Measurements from ENCODE around the gene NTPCR.

Gene NTPCR

DNA sequence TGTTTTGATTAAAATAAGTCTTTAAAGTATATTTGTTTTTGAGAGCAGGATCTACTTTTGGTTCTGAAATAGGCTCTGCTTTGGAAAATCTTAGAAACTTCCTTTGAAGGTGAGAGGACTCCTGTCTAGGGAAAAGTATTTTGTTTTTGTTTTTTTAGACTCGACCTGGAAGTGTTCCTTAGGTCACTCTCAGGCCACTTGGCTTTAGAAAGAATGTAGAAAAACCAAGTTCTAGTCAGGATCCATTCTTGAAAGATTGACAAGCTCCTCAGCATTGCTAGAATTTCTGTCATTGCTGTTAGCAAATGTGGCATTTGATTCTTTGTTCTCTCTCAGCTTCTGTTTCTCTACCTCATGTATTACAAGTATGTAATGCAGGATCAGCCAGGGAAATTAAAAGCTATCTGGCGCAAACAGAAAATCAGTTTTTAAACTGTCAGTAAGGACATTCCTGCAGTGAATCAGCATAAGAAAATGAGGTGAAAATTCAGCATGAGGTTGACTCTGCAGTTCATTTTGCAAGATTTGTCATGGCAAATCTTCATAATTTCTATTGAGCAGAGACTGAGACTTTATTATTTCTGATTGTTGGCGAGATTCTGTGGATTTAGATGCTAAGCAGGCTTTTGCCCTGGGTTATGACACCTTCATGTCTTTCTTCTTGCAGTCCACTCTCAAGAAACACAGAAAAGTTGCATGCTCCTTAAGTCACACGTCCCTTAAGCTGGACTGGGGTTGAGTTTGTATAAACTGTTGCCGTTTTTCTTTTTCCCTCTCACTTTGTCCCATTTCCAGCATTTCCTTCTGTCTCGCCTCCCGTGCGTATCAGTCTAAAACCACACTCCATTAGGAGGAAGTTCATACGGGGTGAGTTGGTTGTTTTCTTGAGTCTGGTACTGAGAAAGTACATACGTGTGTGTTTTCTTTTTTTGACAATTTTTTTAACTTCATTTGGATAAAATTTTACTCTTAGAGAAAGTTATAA, 12.6 kb downstream of the NTPCR start:
- no peak for DNase-seq (ENCODE audit: low read depth)

DNA sequence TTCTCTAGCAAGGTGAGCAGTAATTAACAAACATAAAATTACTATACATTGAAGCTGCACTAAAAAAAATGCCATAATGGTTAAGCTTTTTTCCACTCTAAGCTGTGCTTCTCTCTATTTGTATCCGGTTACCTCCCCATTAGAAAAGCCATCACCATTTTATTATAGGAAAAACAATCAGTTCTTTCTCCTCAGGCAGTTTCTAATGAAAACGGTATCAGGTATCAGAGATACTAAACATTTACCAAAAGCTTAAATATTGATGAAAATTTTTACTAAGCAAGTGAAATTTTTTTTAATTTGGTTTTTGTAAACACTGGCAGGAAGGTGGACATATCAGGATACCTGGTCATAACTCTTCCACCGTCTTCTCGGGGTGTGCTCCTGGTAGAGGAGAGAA, 14.2 kb downstream of the NTPCR start:
- no peak for DNase-seq (ENCODE audit: low read depth)

DNA sequence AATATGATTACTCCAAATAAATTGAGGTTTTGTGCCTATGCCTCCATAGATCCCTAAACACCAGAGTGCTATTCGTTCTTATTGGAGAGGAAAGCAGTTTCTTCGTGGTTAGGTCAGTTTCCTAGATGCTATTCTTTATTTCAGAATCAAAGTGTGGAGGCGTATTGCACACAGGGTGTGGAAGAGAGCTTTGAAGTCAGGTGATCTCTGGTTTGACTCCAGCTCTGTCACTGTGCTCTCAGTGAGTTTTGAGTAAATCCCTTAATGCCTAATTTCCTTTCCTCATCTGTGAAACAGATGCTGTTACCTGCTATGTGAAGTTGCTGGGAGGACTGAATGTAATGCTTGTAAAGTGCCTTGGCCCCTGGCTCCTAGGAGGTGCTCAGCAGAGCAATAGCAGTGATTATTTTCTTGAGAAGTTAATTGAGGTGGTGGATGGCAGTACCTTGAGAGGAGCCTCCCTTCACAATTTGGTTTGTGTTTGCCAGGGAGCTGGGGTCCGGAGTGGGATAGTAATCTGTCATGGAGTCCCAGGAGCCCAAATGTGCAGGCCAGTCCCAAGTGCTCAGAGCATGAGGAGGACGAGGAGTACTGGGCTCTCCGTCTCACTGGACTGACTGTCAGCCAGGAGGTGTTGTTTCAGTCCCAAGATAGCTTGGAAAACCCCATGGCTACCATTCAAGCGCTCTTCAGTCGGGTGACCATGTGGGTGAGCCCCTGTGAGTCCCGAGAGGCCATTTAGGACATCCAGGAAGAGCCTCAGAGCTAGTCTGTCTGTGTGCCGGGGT, 14.9 kb downstream of the NTPCR start:
- DNase-seq (ENCODE audit: low read depth): no peak

DNA sequence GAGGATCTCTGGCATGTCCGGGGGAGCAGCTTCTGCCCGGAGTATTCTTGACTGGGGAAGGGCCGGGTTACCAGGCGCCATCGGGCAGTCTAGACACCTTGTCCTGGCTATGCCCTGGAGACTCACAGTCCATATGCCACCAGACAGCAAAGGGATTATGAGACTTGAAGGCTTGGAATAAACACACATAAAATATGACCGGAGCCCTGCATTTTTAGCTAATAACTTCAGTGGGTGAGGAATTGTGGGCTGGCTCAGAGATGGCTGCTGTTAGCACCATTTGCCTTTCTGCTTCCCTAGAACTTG, 15.5 kb downstream of the NTPCR start:
- DNase-seq (ENCODE audit: low read depth): no peak

DNA sequence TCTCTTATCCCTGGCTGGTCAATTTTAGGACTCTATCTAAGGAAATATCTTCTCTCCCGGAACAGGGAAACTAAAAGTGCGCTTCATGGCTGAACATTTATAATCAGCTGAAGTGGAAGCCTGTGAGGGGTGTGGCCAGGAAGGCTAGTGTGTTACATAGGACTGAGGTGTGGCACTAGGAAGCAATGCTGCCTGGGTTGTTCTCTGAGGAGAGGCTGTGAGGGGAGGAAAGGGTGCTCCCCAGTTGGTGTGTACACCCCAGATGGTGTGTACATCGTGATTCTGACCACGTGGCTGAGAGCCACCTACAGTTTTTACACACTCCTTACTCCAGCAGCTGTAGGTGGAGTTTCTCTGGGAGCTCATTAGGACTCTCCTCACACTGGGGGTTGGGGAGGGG, 16.3 kb downstream of the NTPCR start:
- no peak for DNase-seq (ENCODE audit: low read depth)

DNA sequence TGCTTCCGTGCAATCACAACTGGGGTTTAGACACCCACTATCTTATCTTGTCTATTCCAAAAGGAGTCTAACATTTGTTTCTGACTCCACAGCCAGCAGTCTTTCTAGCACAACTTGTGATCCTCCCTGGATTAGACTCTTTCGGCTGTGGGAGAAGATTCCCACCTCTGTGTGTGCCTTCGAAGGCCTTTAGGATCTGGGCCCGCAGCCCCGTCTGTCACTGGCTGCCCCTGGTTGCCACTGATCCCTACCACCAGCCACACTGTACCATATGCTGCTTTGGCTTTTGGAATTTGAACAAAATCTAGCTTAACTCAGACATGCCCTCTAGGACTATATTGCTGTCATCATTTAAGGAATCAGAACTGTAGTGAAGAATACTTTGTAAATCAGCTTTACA, 18.0 kb downstream of the NTPCR start:
- no peak for DNase-seq (ENCODE audit: low read depth)

DNA sequence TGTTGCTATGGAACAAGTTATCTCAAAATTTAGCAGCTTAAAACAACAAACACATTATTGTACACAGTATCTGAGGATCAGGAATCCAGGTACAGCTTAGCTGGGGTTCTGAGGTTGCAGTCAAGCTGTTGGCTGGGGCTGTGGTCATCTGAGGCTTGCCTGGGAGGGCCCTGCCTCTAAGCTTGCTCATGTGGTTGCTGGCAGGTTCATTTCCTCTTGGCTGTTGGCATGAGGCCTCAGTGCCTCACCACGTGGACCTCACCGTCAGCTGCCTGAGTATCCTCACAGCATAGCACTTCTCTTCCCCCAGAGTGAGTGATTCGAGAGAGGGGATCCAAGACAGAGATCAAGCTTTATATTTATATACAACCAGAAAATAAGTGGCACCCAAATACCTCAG, 18.6 kb downstream of the NTPCR start:
- no peak for DNase-seq (ENCODE audit: low read depth)

DNA sequence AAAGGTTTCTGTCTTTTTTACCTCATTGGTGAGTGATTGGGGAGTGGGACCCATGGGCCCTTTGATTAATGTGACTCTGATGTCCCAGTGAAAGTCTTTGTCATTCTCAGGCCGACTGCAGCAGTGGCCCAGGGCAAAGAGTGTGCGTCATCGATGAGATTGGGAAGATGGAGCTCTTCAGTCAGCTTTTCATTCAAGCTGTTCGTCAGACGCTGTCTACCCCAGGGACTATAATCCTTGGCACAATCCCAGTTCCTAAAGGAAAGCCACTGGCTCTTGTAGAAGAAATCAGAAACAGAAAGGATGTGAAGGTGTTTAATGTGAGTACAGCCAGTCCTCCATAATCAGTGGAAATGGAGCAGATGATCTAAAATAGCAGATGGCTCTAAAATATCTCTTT, 19.4 kb downstream of the NTPCR start:
- DNase-seq (ENCODE audit: low read depth): no peak

DNA sequence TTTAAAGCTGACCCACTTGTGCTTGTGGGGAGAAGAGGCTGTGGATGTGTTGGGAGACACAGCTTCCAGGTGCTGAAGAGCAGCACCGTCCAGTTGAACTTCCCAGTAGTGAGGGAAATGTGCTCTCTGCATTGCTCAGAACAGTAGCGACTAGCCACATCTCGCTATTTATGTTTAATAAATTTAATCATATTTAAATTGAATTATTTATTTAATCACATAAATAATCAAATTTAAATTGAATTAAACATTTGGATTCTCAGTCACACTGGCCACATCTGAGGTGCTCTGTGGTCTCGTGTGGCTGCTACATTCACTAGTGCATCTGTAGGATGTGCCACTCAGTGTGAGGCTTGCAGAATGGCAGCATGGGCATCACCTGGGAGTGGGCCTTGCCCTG, 20.1 kb downstream of the NTPCR start:
- no peak for DNase-seq (ENCODE audit: low read depth)

DNA sequence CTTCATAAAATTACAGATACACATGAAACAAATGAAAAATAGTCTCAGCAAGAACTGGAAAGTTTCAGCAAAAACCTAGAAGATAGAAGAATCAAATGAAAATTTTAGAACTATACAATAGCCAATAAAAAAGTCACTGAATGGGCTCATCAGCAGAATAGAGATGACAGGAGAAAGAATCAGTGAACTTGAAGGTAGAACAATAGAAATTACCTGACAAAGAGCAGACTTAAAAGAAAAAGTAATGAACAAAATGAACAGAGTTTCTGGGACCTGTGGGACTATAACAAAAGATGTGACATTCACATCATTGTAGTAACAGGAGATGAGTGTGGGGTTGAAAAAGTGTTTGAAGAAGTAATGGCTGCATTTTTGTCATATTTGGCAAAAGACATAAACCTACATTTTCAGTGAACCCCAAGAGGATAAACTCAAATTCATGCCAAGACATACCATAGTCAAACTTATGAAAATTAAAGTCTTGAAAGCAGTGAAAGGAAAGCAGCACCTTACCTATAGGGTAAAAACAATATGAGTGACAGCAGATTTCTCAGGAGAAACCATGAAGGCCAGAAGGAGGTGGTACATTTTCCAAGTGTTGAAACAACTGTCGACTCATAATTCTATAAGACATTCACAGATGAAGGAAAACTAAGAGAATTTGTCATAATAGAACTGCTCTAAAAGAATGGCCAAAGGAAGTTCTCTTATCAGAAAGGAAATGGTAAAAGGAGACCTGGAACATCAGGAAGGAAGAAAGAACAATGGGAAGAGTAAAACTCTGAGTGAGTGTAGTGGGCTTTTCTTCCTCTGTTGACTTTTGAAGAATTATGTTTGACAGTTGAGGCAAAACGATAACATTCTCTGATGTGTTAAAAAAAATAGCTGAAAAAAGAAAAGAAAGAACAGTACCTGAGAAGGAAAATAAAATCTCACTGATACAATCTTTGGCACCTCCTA, 23.5 kb downstream of the NTPCR start:
- no peak for DNase-seq (ENCODE audit: low read depth)

DNA sequence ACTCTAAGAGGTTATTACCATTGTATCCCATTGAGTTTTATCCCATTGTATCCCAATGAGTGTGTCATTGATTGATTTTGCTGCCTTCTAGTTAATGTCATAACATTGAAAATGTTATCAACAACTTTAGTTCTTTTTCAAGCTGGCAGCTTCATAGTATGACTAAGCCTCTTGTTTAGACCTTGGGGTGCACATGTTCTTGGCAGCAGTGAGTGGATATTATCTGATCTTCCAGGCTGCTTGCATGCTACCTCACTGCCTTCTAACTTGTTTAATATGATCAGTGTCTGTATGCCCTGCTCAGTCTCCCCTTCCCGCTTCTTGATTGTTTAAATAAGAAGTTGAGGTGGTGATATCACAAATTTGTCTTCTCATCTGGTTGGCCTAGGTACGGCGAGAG, 24.6 kb downstream of the NTPCR start:
- no peak for DNase-seq (ENCODE audit: low read depth)

DNA sequence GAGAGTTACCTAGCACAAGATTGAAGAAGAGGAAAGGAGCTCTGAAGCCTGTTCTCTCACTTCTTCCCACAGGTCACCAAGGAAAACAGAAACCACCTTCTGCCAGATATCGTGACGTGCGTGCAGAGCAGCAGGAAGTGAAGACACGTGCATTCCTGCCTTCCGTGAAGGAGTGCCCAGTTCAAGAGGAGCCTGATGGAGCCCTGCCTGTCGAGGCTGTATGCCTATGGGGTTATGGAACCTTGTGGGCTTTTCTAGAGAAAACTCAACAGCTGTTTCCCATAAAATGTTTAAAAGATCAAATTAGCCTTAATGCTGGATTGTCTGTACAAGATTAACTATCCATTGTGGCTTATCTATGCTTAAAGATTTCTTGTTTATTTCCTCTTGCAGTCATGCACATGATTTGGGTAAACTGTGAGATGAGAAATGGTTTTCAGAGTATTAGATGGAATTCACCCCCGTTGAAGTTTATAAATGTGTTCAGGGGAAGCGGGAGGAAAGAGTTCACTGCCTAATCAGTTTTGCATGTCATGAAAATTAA, 27.8 kb downstream of the NTPCR start:
- DNase-seq (ENCODE audit: low read depth): no peak

DNA sequence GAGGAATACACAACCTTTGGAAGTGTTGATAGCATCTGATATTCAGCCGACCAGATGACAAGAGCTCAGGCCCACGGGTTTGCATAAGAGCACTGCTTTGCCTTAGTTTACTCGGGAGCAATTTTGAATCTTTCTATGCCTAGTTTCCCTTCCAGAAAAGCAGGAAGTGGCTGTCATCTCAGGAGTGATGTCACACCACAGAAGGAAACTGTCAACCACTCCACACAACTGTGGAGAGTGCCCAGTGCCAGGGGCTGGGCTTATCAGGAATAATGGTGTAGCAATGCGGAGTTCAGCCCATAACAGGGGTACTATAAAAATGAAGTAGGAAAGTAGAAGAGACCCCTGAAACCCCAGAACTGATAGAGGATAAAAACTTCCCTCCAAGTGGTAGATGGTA, 28.4 kb downstream of the NTPCR start:
- no peak for DNase-seq (ENCODE audit: low read depth)

DNA sequence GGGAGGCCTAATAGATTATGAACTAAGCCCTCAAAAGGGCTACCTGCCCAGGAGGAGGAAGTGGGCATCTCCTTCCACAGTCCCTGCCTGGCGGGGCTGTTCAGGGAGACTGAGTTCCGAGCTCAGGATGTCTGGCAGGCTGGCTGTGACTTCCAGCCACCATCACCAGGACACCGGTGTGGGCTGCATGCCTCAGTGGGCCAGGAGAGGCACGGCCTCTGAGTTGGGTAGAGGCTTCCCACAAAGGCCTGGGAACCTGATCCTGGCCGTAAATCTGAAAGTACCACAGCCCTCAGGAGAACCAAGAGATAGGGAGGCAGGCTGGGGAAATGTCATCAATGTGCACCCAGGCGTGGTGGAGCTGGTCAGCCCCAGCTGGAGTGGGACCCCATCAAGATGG, 29.1 kb downstream of the NTPCR start:
- DNase-seq (ENCODE audit: low read depth): no peak

DNA sequence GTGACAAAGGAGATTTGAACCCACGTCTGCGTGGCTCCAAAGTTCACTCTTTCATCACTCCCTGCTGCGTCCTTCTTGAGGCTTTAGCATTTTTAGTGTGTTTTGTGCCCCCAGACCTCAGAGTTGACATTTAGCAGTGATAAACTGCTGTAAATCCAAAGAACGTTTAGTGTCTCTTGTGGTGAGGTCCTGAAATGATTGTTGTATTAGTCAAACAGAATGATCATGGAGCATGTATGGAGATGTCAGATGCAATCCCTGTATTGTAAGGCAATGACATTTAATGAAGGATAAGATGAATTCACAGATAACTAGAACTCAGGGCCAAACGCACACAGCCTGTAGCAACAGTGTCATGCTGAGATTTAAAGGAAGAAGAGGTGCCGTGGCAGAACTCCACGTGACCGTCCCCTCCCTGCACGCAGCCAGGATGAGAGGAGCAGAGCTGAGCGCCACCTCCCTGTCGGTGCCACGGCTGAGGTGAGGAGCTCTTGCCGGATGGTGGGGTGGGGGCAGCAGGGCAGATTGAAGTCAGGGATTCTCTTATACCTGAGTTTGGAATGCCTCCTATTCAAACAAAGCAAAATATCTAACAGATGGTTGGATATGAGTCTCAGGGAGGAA, 30.1 kb downstream of the NTPCR start:
- DNase-seq (ENCODE audit: low read depth): no peak

DNA sequence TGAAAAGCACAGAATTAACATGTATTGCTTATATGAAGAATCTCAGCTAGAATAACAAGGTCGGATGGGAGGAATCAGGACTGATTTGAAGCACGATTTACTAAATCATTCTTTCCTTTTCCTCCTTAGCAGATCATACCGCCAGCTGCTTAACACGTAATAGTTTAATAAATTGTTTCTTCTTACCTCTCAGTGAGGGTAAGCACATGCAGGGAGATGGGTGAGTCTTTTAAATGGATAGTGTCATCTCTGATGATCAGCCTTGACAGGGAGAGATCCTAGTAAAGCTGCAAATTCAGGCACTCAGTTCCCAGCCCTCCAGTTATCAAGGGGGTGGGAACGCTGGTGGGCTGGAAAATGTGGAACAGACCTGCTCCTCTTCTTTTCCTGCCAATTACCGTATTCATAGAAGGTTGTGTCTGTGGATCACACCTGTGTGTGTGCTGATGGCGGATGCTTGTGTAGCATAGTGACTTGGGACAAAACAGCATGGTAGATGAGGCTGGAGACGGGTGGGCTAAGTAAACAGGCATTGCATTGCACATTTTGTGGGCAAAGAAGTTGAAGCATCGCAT, 30.7 kb downstream of the NTPCR start:
- no peak for DNase-seq (ENCODE audit: low read depth)

DNA sequence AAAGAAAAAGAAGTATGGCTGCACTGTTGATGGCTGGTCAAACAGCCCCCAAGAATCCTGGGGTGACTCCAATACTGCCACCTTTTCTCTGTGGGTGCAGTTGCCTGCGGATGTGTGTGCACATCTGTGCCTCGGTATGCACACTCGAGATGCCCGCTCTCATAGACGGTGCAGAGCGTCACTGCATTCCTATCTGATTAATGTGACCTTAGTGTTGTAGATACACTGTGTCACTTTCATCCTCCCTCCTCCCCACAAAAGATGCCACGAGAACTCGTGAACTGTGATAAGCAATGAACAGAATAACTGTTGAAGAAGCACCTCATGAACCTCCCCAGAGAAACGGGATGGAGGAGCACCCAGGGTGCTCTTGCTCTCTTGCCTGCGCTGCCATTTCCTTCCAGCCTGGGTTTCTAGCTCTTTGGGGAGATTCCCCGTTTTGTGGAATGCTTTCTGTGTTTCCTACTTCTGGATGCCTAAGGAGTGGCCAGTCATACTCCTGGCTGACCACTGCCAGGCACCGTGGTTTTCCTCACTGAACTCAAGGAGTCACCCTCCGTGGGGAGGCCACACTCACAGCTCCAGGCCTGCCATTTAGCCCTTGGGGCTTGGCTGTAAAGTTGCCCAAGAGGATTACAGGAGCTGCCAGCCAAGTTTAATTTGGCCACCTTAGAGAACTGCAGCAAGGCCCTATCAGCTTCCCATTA, 32.0 kb downstream of the NTPCR start:
- no peak for DNase-seq (ENCODE audit: low read depth)

DNA sequence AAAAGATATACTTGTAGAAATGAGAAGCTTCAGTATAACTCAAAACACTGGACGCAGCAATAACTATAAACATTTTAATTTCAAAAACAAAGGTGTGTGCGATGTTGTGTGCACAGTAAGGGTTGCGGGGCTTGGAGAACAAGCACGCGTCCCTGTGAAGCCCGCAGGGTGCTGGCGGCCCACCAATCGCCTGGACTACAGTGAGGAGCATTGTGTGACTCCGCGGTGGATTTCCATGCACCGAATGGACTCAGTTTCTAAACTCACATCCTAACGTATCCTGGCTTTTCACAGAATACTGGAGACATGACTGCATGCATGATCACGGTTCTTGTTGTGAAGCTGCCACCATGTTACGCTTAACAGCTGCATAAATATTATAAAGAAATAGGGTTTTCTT, 33.0 kb downstream of the NTPCR start:
- no peak for DNase-seq (ENCODE audit: low read depth)

DNA sequence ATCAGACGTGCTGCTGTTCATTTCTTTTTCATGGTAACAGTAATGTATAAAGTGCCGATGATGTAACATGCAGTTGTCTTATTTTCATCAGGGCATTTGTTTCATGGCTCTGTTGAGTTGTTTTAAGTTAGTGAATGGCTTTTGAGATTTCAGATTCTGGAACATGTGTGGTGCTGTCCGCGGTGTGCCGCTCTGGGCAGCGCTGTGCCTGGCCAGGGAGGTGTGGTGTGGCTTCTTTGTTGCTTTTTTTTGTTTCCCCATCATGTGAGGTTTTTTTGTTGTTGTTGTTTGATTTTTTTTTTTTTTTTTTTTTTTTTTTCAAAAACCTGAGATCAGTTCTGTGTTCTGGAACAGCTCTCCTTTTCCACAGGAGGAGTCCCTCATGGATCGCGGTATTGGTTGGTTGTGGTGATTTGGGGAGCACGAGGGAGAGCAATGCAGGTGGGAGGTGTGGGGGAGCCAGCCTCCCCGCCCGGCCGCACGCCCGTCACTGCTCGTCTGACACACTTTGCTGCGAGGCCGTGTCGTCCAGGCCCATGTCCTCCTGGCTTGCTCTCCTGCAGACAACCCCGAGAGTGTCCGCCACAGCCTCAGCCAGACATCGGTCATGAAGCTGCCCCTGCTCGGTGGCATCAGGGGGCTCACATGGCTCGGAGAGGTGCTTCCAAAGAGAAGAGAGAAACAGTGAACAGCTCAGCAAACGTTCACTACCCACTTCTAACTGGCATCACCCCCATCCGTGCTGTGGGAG, 33.6 kb downstream of the NTPCR start:
- DNase-seq (ENCODE audit: low read depth): no peak
